HG02642 (cell line): ENCODE data around the gene DPCD.
"Not testable (repeated sequence)": the region's sequence is repeated elsewhere in the genome, so short reads cannot be mapped to it uniquely, and the experiment has no call there.

Experiments
- ATAC-seq: cut with Tn5 transposase; IDR thresholded peaks from one replicate; pipeline ENCODE4 v1.9.1; 2021; ENCODE audit warnings: mild to moderate bottlenecking; ENCODE audit not compliant: unreplicated experiment, poor library complexity

Gene DPCD

GRCh38 chr10:101616415-101617101, 28.4 kb downstream of the DPCD start:
- no peak for ATAC-seq

GRCh38 chr10:101617102-101617823, 29.1 kb downstream of the DPCD start:
- ATAC-seq = no peak

GRCh38 chr10:101617824-101618568, 29.9 kb downstream of the DPCD start:
- ATAC-seq = no peak

GRCh38 chr10:101618871-101619270, 30.8 kb downstream of the DPCD start:
- ATAC-seq = no peak

GRCh38 chr10:101619983-101620382, 31.9 kb downstream of the DPCD start:
- ATAC-seq = no peak

GRCh38 chr10:101623528-101623927, 35.4 kb downstream of the DPCD start:
- ATAC-seq = no peak

GRCh38 chr10:101624526-101625102, 36.5 kb downstream of the DPCD start:
- ATAC-seq = no peak

- ATAC-seq = no peak
Observed at GRCh38 chr10:101625821-101626412, 37.8 kb downstream of the DPCD start.

- no peak for ATAC-seq
Observed at GRCh38 chr10:101629837-101630632, 41.9 kb downstream of the DPCD start.

- ATAC-seq = no peak
Observed at GRCh38 chr10:101630633-101630920, 42.5 kb downstream of the DPCD start.

- ATAC-seq = no peak
Observed at GRCh38 chr10:101631821-101632475, 43.8 kb downstream of the DPCD start.

- not testable (repeated sequence) for ATAC-seq
Observed at GRCh38 chr10:101633510-101633909, 45.4 kb downstream of the DPCD start.

GRCh38 chr10:101639141-101639900, 51.2 kb downstream of the DPCD start:
- no peak for ATAC-seq

GRCh38 chr10:101643546-101643945, 55.4 kb downstream of the DPCD start:
- no peak for ATAC-seq

- ATAC-seq = no peak
Observed at GRCh38 chr10:101644002-101644401, 55.9 kb downstream of the DPCD start.

- ATAC-seq = no peak
Observed at GRCh38 chr10:101645659-101646058, 57.5 kb downstream of the DPCD start.

- ATAC-seq = no peak
Observed at GRCh38 chr10:101646364-101646763, 58.2 kb downstream of the DPCD start.

GRCh38 chr10:101647255-101647654, 59.1 kb downstream of the DPCD start:
- no peak for ATAC-seq
